ENCODE results near the gene CYTIP.

GRCh38 chr2:157460897-157461296, 17.0 kb upstream of the CYTIP start:
- no peak for TF ChIP-seq CTCF (IDR thresholded peaks at IDR 0.05)
- no peak for TF ChIP-seq EZH2 (IDR thresholded peaks at IDR 0.05)
